H1 (cell line): Measurements from ENCODE around the gene MARK1. TPM values are rescaled to one million over a fixed set of nuclear protein-coding genes. Genes with fewer than 3 reads are reported as not detected.

Source experiments
- CBX5 ChIP-seq: fragments of 300-800, 300-1000 bp; sonication (generic); IDR thresholded peaks from 2 replicates; pipeline ENCODE4 v1.7.1; 2016; ENCODE audit warnings: antibody characterized with exemption, low read length, low read depth
- RFX5 ChIP-seq: IDR thresholded peaks from 2 replicates; pipeline ENCODE4 v1.6.1; 2011; ENCODE audit warnings: low read depth, low read length, improper control_type of control experiment, borderline replicate concordance
- RNF2 ChIP-seq: fragments of 200-900, 300-1000 bp; sonication (generic); IDR thresholded peaks from 2 replicates; pipeline ENCODE4 v1.7.1; 2016; ENCODE audit warnings: borderline replicate concordance, low read depth, mild to moderate bottlenecking, antibody characterized with exemption, low read length; ENCODE audit not compliant: poor library complexity, severe bottlenecking; ENCODE audit errors: missing control alignments
- SIRT6 ChIP-seq: IDR thresholded peaks from one replicate; pipeline ENCODE4 v1.7.1; 2012; ENCODE audit warnings: low read length, inconsistent platforms
- polyA plus RNA-seq, 7 experiments: library from polyadenylated mRNA; depleted of rRNA in 3 of 7; stranded (reverse) in 5 of 7; unstranded in 2 of 7; fragments of >200 nt in 5 of 7; fragments of 200-250 nt in 2 of 7; gene quantifications; 1 replicate in 5 of 7; 2 replicates in 1 of 7; 4 replicates in 1 of 7; pipeline versions ENCODE4 v1.2.1 to v1.2.3, GENCODE V29; 2011 to 2013; ENCODE audit warnings: missing spikeins in 2 of 7, mixed read lengths in 2 of 7
- total RNA-seq: library from RNA; stranded (reverse); fragmentation: NEBNext Ultra II Directional; extraction: Animal tissue kit (Norgen Biotek cat#: 25700); gene quantifications from 2 replicates; pipeline ENCODE4 v1.2.1, GENCODE V29; 2021

Gene MARK1
- total and polyA plus RNA-seq, 2 of the 8 experiments (the other 6 are each of a cell fraction or from before 2014, with no cell fraction given): 5.5 to 20.5 TPM

DNA sequence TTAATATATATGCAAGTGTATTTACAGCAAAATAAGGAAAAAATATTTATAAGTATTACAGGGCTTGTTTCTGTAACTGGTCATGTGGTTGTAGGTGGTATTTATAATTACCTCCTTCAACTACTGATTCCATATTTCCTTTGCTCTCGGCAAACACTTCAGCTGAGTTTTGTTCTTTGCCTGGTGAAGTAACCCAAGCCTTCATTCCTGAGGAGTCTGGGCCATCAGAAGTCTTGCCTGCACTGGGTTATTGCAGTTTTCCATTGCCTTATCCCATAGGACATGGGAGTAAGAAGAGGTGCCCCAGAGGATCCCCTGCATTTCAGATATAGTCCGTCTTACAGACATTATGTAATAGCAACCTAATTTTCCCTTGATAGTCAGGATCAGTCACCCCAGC, 23.8 kb downstream of the MARK1 start (continued):
- no peak for TF ChIP-seq CBX5
- no peak for TF ChIP-seq SIRT6
- TF ChIP-seq RNF2: no peak
- TF ChIP-seq RFX5: no peak
